Measurements from ENCODE around the gene DDX3Y.

- no peak for TF ChIP-seq POLR2A (IDR thresholded peaks at IDR 0.05)
- TF ChIP-seq CTCF (IDR thresholded peaks at IDR 0.05): no peak
These were observed 48.8 kb upstream of the DDX3Y start for GRCh38 chrY:12855791-12856275.

Measured in right lobe of liver (tissue), 4 donors.